ENCODE results near the gene TBCEL. TPM values are rescaled to one million over a fixed set of nuclear protein-coding genes. Genes with fewer than 3 reads are reported as not detected.

Gene TBCEL, protein sequence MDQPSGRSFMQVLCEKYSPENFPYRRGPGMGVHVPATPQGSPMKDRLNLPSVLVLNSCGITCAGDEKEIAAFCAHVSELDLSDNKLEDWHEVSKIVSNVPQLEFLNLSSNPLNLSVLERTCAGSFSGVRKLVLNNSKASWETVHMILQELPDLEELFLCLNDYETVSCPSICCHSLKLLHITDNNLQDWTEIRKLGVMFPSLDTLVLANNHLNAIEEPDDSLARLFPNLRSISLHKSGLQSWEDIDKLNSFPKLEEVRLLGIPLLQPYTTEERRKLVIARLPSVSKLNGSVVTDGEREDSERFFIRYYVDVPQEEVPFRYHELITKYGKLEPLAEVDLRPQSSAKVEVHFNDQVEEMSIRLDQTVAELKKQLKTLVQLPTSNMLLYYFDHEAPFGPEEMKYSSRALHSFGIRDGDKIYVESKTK
- 3.5 TPM for polyA plus RNA-seq (2012; ENCODE audit: low read depth, missing spikeins)

DNA sequence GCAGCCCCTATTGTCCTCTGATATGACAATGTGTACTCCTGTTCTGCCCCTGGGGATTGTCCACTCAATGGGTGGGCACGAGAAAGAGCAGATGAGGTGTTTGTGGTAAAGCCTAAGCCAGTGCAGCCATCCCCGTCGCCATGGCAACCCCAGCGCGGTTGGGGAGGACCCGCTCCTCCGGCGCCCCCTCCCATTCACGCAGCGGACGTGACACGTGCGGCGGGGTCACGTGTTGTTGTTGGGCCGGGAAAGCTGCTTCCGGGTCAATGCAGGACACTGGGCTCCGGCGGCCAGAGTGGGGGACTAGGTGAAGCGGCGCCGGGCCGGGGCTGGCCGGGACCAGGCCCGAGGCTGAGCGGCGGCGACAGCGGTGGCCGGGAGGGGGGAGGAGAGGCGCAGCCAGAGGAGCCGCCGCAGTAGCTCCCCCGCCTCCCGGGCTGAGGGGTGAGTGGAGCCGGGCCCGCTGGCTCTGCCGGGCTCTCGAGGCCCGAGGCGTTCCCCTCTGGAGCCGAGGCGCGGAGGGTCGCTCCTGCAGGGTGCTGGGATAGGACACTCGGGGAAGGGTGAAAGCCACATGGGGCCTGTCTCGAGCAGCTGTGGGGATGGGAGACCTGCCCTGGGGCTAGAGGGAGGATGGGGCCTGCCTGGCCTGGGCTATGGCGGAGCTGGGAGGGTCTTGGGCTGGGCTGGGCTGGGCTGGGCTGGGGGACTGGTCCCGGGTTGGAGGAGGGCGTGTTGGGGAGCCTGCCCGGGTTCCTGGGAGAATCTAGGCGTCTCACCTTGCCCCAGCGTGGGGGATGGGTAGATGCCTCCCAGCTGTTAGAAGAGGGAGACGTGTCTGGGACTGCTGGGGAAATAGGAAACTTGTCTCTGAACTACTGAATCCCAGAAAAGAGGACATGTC is at the start of gene TBCEL:
TBCEL (plus strand) TSS at position 255 of the 904 bp plus-strand sequence. CDS start 21,589 bp downstream, outside the sequence.
- peak; percentile 99 for FAIRE-seq
- TF ChIP-seq POLR2AphosphoS5 (IDR thresholded peaks at IDR 0.05; ENCODE audit: low read depth, low read length) (no peak), SPI1 (IDR thresholded peaks at IDR 0.05; ENCODE audit: low read depth, low read length) (no peak), PAX5 (IDR thresholded peaks at IDR 0.05; ENCODE audit: insufficient read depth, low read length, severe bottlenecking) (no peak), POU2F2 (IDR thresholded peaks at IDR 0.05; ENCODE audit: low read depth, low read length) (no peak; the same call in 1 of the 2 replicates), TAF1 (IDR thresholded peaks at IDR 0.05; ENCODE audit: low read depth, low read length) (no peak), POLR2A (IDR thresholded peaks at IDR 0.05; ENCODE audit: low read depth, low read length) (no peak)
- peak; percentile 96 for DNase-seq (ENCODE audit: insufficient read length, low spot score)

DNA sequence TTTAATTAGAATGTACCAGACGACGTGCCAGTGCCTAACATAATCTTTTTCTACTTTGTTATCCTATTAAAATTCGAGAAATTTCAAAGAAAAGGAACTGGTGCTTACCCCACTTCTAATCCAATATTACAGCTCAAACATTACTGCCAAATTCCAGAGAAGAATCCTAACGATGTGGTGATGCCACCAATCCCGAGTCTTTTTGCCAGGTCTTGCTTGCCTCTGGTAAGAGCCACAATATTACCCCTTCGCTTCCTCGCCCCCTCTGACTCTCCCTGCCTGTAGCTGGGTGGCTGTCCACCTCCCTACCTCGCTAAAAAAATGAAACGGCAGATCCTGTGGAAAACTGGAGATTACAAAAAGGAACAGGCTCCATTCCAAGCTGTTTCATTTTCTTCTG is 49.4 kb upstream of the TBCEL start:
- TF ChIP-seq SPI1 (IDR thresholded peaks at IDR 0.05; ENCODE audit: low read depth, low read length) (no peak), POLR2AphosphoS5 (IDR thresholded peaks at IDR 0.05; ENCODE audit: low read depth, low read length) (no peak), PAX5 (IDR thresholded peaks at IDR 0.05; ENCODE audit: insufficient read depth, low read length, severe bottlenecking) (no peak), TAF1 (IDR thresholded peaks at IDR 0.05; ENCODE audit: low read depth, low read length) (no peak)
- no peak for FAIRE-seq

DNA sequence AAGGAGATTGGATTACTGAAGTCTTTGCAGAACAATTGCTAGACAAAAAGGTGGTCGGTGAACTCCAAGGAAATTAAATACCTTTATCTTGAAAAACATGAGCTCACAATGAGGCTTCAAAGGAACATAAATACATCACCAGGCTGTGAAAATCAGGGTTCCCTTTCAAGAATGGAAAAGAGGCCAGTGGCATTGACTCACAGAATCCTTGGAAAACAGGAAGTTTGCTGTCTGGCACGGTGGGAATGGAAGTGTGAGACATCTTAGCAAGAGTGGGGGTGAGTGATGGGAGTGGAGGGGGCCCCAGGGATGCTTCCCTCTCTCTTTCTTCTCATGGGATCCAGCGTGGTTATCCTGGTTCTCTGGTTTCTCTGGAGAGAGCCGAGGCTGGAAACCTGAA is 48.9 kb upstream of the TBCEL start:
- DNase-seq (ENCODE audit: insufficient read length, low spot score) (no peak), FAIRE-seq (no peak)
- TF ChIP-seq TAF1 (IDR thresholded peaks at IDR 0.05; ENCODE audit: low read depth, low read length), result no peak
- TF ChIP-seq POU2F2 (IDR thresholded peaks at IDR 0.05; ENCODE audit: low read depth, low read length), result no peak
- TF ChIP-seq POLR2AphosphoS5 (IDR thresholded peaks at IDR 0.05; ENCODE audit: low read depth, low read length), result no peak
- no peak for TF ChIP-seq PAX5 (IDR thresholded peaks at IDR 0.05; ENCODE audit: insufficient read depth, low read length, severe bottlenecking)
- no peak for TF ChIP-seq POLR2A (IDR thresholded peaks at IDR 0.05; ENCODE audit: low read depth, low read length)
- no peak for TF ChIP-seq SPI1 (IDR thresholded peaks at IDR 0.05; ENCODE audit: low read depth, low read length)

More for the DNA sequence above, 49.4 kb upstream of the TBCEL start:
- DNase-seq (ENCODE audit: insufficient read length, low spot score), result no peak

DNA sequence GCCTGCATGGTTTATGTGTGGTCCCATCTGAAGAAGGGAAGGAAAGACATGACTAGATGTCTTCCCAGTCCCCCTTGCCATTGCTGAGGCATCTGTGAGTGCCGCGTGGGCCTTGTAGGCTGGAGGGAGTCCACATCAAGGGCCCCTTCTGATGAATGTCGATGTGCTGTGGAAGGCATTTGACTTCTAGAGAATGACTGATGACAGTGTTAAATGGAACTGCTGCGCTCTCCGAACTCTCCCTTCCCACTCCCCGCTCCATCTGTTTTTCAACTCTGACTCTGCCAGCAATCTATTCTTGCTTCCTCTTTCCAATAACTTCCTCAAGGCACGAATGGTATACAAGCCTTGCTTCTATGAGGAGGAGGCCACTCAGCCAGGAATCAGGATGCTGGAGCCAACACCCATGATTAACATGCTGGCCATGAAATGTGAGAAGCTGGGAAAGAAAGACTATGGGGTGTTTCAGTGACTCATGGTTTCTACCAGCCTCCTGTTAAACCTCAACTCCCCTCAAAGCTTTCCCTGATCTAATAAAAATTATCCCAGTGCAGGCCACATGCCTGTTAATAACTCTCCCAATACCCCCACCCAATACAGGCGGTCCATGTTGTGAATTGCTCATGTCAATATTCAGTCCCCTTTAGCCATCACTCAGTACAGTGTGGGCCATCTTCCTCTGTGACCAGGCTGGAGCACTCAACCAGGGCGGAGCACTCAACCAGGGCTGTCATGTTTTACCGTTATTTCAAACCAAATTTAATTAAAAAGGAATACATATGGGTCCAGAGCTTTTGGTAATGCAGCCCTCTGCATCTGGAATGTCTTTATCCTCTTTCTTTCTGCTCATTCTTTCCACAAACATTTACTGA is 46.4 kb upstream of the TBCEL start:
- DNase-seq (ENCODE audit: insufficient read length, low spot score), result no peak
- no peak for TF ChIP-seq PAX5 (IDR thresholded peaks at IDR 0.05; ENCODE audit: insufficient read depth, low read length, severe bottlenecking)
- TF ChIP-seq SPI1 (IDR thresholded peaks at IDR 0.05; ENCODE audit: low read depth, low read length), result no peak
- TF ChIP-seq POLR2AphosphoS5 (IDR thresholded peaks at IDR 0.05; ENCODE audit: low read depth, low read length), result no peak
- no peak for TF ChIP-seq TAF1 (IDR thresholded peaks at IDR 0.05; ENCODE audit: low read depth, low read length)
- no peak for TF ChIP-seq POLR2A (IDR thresholded peaks at IDR 0.05; ENCODE audit: low read depth, low read length)
- TF ChIP-seq POU2F2 (IDR thresholded peaks at IDR 0.05; ENCODE audit: low read depth, low read length), result no peak

DNA sequence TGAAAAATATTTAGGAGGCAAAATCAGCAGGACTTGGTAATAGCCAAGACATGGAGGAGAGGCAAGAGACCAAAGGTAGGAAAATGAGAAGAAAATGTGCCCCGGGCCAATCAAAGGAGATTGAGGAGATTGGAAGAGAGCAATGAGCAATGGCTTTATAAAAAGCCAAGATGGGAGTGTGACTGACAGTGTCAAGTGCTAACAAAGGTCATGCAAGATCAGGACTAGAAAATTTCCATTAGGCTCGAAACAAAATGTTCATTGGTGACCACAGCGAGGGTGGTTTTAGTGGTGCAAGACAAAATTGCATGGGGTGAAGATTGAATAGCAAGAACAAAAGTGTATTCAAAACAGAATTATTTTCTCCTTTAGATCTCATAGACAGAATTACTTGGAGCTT is 45.2 kb upstream of the TBCEL start:
- DNase-seq (ENCODE audit: insufficient read length, low spot score) (no peak), FAIRE-seq (no peak)
- no peak for TF ChIP-seq POLR2A (IDR thresholded peaks at IDR 0.05; ENCODE audit: low read depth, low read length)
- no peak for TF ChIP-seq SPI1 (IDR thresholded peaks at IDR 0.05; ENCODE audit: low read depth, low read length)
- TF ChIP-seq PAX5 (IDR thresholded peaks at IDR 0.05; ENCODE audit: insufficient read depth, low read length, severe bottlenecking), result no peak
- TF ChIP-seq TAF1 (IDR thresholded peaks at IDR 0.05; ENCODE audit: low read depth, low read length), result no peak
- TF ChIP-seq POU2F2 (IDR thresholded peaks at IDR 0.05; ENCODE audit: low read depth, low read length), result no peak
- no peak for TF ChIP-seq POLR2AphosphoS5 (IDR thresholded peaks at IDR 0.05; ENCODE audit: low read depth, low read length)

More for the DNA sequence above, 46.4 kb upstream of the TBCEL start:
- no peak for FAIRE-seq

DNA sequence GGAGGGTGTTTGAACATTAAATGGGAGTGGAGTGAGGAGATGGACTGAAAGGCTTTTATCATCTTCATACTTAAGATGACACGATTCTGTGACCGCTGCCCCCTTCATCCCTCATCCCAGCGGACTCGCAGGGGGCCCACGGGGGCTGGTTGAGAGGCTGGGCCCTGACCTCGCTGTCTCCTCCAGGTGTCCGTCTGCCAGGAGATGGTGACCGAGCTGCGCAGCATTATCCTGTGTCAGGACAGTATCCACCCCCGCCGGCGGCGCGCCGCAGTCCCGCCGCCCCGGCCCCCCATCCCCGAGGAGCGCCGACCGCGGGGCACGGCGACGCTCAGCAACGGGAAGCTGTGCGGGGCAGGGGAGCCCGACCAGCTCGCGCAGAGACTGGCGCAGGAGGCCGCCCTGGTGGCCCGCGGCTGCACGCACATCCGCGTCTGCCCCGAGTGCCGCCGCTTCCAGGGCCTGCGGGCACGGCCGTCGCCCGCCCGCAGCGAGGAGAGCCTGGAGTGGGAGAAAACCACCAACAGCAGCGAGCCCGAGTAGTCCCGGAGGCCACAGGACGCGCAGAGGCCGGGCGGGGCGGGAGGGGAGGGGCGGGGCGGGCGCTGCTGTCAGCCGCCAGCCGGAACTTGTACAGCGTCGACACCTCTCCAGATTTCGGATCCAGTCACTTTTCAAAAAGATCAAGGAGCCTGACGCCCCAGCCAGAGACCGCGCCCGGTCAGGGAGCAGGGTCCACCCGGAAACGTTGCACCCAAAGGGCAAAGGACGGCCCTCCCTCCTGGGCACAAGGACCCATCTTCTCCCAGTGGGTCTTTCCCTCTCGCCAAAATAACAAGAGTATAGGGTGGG is 38.0 kb upstream of the TBCEL start:
- TF ChIP-seq POLR2A (IDR thresholded peaks at IDR 0.05; ENCODE audit: low read depth, low read length) (no peak), POU2F2 (IDR thresholded peaks at IDR 0.05; ENCODE audit: low read depth, low read length) (no peak), SPI1 (IDR thresholded peaks at IDR 0.05; ENCODE audit: low read depth, low read length) (no peak), TAF1 (IDR thresholded peaks at IDR 0.05; ENCODE audit: low read depth, low read length) (no peak), POLR2AphosphoS5 (IDR thresholded peaks at IDR 0.05; ENCODE audit: low read depth, low read length) (no peak), PAX5 (IDR thresholded peaks at IDR 0.05; ENCODE audit: insufficient read depth, low read length, severe bottlenecking) (no peak)
- FAIRE-seq (peak; percentile 38), DNase-seq (ENCODE audit: insufficient read length, low spot score) (peak; percentile 45)

DNA sequence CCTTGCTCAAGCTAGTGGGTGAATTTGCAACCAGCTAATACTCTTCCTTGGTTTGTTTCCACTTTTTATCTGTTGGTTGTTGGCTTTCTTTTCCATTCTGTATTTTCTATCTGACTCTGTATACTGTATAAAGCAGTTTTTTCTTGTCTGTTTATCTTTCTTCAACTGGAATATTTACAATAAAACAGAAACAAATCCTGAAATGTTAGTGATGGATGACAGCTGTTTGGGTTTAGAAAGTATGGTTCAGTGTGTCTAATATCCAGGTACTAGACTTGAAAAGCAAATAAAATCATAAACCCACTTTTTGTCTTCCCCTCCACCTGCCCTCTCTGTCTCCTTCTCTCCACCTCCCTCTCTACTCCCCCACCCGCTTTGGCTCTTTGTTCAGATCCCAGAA is 35.3 kb upstream of the TBCEL start:
- TF ChIP-seq POU2F2 (IDR thresholded peaks at IDR 0.05; ENCODE audit: low read depth, low read length), result no peak
- TF ChIP-seq PAX5 (IDR thresholded peaks at IDR 0.05; ENCODE audit: insufficient read depth, low read length, severe bottlenecking), result no peak
- TF ChIP-seq POLR2AphosphoS5 (IDR thresholded peaks at IDR 0.05; ENCODE audit: low read depth, low read length), result no peak
- TF ChIP-seq TAF1 (IDR thresholded peaks at IDR 0.05; ENCODE audit: low read depth, low read length), result no peak
- no peak for TF ChIP-seq SPI1 (IDR thresholded peaks at IDR 0.05; ENCODE audit: low read depth, low read length)
- no peak for TF ChIP-seq POLR2A (IDR thresholded peaks at IDR 0.05; ENCODE audit: low read depth, low read length)
- DNase-seq (ENCODE audit: insufficient read length, low spot score), result no peak
- FAIRE-seq, result no peak
